NCI-H526 (cell line): ENCODE results near the gene MAST1.
"Not testable (repeated sequence)": the region's sequence is repeated elsewhere in the genome, so short reads cannot be mapped to it uniquely, and the experiment has no call there.

Experiments
- DNase-seq, 2 experiments: peaks; one replicate each; lab custom pipeline; 2025; lab: John Stamatoyannopoulos, UW

Gene MAST1

GRCh38 chr19:12893582-12893981 is 55.3 kb downstream of the MAST1 start:
- DNase-seq, result no peak

- DNase-seq, result no peak
Observed at GRCh38 chr19:12896460-12896859, 58.1 kb downstream of the MAST1 start.

- DNase-seq, result no peak
Observed at GRCh38 chr19:12899891-12900518, 61.7 kb downstream of the MAST1 start.

GRCh38 chr19:12907166-12907565 is 68.9 kb downstream of the MAST1 start:
- DNase-seq, result no peak

- DNase-seq, result peak in 1 of 2 experiments; percentile 6
Observed at GRCh38 chr19:12912571-12912970, 74.3 kb downstream of the MAST1 start.

GRCh38 chr19:12913011-12913561 is 74.8 kb downstream of the MAST1 start:
- DNase-seq, result peak in 1 of 2 experiments; percentile 25

- no peak for DNase-seq
Observed at GRCh38 chr19:12913851-12914690, 75.8 kb downstream of the MAST1 start.

- not testable (repeated sequence) for DNase-seq
Observed at GRCh38 chr19:12915860-12916259, 77.5 kb downstream of the MAST1 start.

GRCh38 chr19:12918253-12918652 is 79.9 kb downstream of the MAST1 start:
- DNase-seq, result no peak

- DNase-seq, result no peak
Observed at GRCh38 chr19:12921047-12921446, 82.7 kb downstream of the MAST1 start.

GRCh38 chr19:12922959-12923358 is 84.6 kb downstream of the MAST1 start:
- DNase-seq, result no peak
